HG03025 (cell line): ENCODE data around the gene CACNA2D3.

ENCODE experiments used
- ATAC-seq: cut with Tn5 transposase; IDR thresholded peaks from one replicate; pipeline ENCODE4 v1.9.1; 2021; ENCODE audit warnings: mild to moderate bottlenecking, moderate library complexity; ENCODE audit not compliant: unreplicated experiment, low FRiP score

The CACNA2D3 gene

DNA sequence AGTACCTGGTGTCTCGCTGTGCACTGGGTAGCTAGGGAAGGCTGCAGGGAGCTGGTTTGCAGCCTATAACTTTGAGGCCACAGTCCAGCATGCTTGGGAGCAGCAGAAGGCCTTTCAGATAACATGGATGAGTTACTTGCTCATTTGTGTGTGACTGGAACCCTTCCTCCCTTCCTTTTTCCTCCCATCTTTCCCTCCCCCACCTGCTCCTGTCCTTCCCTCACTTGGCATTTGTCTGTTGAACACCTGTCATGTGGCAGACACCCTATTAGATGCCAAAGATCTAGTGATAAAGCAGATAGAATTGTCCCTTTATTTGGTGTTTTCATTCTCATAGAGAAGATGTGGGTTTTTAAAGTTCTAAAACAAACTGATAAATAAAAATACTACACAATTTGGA, 733.9 kb downstream of the CACNA2D3 start:
- ATAC-seq, result no peak

- no peak for ATAC-seq
Observed at GRCh38 chr3:54857343-54857742, 735.0 kb downstream of the CACNA2D3 start.

GRCh38 chr3:54858093-54858785, 735.9 kb downstream of the CACNA2D3 start:
- no peak for ATAC-seq

DNA sequence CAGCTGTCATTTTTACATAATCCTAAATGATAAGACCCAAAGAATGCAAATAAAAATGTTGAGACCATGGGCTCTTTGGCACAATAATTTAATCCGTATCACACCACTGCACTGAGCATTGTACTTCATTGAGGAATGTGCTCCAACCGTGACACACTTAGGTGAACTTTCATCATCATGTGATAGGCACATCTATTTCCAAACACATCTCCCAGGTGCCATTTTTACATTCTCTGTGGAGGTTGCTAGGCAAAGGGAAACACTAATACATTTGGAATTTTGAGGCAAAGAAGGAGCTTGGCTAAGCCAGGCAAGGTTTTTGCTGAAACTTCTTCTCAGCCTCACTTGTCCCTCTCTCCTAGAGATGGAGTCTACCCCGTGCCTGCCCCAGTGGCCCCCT, 736.8 kb downstream of the CACNA2D3 start:
- ATAC-seq, result no peak

GRCh38 chr3:54861248-54862067, 739.1 kb downstream of the CACNA2D3 start:
- ATAC-seq, result no peak

- ATAC-seq, result no peak
Observed at GRCh38 chr3:54862526-54862925, 740.2 kb downstream of the CACNA2D3 start.

- ATAC-seq, result no peak
Observed at GRCh38 chr3:54863366-54863765, 741.0 kb downstream of the CACNA2D3 start.

GRCh38 chr3:54863786-54864185, 741.4 kb downstream of the CACNA2D3 start:
- ATAC-seq, result no peak

GRCh38 chr3:54865316-54865715, 743.0 kb downstream of the CACNA2D3 start:
- ATAC-seq, result no peak

DNA sequence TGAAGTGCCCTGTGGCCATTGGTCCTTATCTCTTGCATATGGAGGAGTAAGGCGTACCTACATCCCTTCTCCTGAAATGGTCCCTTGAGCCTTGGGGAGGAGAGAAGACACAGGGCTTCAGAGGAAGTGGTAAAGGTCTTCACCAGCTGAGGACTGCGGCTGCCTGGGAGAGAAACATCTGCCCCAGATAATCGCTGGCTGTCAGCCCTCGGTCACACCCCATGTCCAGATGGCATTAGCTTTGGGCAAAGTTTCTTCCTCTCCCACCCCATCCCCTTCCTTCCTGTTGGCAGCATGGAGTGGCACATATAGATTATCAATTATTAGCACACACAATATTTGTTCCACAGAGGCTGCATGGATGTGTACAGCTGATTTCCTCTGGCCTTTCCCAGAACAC, 743.9 kb downstream of the CACNA2D3 start:
- ATAC-seq, result no peak

DNA sequence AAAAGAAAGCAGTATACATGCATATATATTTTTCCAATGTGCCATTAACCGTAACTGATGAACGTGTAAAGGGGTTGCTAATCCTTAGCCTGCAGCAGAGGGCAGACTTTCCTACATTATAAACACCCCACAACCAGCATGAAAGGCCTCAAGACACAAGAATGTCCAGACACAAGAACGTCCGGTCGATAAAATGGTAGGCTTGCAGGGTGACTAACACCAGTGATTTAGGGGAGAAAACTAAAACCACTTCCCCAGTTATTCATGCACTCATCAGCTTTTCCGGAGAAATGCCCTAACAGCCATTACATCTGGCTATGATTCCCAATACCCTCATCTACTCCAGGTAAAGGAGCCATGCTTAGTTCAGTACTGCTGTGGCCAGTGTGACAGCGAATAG, 748.1 kb downstream of the CACNA2D3 start:
- ATAC-seq, result no peak

DNA sequence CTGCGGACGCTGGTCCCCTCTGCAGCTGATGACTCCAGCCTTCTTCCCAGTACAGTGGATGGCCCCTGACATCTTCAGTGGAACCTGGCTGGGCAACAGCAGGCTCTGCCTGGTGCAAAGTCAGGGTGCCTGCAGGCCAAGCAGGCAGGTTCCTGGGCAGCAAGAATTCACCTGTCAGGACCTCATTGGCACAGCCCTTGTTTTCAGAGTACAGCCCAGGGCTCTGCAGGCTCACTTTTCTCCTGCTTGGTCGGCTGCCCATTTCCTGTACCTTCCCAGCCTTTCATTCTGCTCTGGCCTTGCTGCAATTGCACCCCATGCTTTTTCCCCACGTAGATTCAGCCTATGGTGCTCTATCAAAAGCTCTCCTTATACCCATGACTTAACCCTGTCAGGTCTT, 749.5 kb downstream of the CACNA2D3 start:
- ATAC-seq, result no peak

GRCh38 chr3:54873059-54874010, 751.0 kb downstream of the CACNA2D3 start:
- no peak for ATAC-seq

DNA sequence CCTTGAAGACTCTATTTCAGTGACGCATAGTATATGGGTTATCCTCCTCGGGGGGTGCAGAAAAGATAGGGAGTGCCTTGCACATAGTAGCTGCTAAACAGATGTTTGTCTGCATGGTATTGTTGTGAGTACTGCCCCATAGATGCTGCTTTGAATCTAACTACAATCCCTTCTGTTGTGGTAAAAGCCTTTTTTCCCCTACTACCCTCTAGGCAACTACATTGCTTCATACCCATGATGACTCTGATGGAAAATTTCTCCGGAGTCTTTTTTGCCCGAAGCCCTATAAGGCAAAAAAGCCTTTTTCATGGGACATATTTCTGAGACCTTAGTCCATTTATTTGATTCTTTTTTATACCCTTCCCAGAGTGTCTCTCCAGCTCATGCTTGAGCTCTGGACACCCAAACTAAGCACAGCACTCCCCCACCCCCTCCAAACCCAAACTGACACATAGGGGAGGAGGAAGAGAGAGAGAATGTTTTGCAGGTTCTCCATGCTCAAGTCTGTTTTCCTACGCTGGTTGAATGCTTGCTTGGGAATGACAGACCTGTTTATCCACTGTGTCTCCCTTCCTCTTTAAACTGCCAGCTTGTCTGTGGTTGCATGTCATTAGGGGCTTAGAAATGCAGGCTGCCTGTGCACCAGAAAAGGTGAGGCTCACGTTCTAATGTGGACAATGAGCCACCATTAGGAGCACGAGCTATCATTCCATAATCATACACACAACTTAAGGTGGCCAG, 752.6 kb downstream of the CACNA2D3 start:
- no peak for ATAC-seq

DNA sequence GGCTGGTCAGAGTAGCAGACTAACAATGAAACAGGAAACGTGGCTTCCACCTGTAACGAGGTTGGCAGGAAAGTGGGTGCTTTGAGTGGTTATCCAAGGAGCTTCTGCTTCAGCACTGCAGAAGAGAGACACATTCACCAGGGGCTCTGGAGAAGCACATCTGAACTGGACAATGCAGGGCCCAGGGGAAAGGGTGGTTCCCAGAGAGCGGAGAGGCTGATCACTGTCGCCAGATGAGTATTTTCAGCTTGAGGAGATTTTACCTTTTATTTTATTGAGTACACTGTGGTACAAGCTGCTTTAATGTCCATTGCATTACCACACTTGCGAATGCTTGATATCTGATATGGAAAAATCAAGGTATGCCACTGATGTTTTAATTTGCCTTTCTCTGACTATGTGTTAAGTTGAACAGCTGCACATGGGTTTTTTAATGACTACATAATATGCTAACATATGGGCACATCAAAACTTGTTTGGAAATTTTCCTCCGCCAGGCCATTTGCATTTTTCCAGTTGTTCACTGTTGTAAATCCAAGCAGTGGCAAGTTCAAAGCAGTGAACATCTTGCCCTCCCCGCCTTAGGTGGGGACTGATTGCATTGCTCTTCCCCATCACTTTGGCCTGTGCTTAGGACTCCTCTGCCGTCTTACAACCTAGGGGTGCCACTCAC, 753.4 kb downstream of the CACNA2D3 start:
- no peak for ATAC-seq

DNA sequence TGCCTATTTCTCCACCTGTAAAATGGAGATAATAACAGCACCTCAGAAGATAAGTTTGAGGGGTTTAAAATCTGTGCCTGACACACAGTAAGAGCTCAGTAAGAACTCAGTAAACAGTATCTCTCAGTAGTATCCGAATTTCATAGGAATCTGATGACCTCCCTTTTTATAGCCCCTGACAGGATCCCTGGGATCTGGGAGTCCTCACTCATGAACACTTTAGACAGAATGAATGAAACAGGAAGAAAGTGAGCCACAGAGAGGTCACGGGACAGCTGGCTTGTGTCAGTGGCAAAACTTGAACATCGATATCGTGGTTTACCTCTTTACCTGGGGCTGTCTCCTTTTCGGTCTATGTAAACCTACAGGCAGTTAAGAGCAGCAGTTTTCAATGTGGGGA, 754.3 kb downstream of the CACNA2D3 start:
- ATAC-seq, result no peak

DNA sequence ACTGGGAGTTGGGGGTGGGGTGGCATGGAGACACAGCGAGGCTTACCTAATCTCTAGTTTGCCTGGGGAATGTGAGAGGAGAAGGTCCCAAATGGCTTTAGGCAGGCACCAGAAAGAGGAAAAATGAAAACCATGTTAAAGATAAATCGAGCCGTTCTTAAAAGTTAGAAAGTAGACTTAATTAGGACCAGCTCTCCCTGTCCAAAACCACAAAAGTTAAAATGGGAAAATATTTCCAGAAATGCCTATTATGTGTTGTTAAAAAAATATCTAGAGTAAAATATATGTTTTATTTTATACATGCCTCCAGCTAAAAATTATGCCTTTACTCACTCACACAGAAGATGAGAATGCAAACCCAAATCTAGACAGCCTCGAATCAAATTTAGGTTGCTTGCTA, 755.4 kb downstream of the CACNA2D3 start:
- no peak for ATAC-seq

DNA sequence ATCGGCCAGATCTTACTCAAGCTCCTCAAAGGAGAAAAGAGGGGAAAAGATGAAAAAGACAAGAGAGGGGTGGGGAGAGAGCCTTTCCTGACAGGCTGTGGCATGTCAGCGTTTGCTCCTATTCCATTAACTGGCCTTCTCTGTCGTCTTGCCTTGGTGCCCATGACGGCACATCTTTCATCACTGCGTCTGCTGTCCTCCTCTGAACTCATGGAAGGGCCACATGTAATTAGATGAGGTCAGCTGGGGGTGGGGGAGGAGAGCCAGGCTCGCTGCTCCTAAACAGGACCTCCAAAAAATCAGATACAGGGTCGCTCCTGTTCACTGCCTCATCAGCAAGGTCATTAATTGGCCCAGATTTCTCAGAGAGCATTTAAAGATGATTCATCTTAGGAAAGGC, 755.8 kb downstream of the CACNA2D3 start:
- ATAC-seq, result no peak

DNA sequence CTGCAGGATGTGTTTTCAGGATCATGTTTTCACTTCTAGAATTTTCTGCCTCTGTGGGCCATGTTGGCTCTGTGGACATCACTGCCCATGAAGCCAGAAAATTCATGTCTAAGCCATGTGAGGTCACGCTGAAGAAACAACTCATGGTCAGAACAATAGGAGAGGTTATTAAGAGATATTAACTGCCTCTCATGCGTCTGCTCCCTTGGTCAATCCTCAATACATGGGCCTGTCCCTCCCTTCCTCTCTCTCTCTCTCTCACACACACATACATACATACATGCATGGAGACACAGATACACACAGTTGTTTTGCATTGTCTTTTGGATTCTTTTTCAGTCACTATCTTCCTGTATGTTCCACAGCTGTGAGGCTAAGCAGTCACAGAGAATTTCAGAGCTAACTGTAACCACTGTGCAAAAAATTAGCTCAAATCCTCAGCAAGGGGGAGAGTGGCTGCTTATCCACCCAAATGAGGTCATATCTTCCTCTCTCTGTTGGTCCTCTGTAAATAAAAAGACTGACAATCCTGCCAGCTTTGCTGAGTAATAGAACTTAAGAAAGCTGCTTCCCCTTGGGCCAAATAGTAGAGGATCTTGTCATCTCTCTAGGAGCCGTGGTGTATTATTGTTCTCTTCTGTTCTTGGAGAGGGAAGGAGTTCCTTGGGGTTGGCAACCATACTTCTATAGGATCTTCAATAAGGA, 759.9 kb downstream of the CACNA2D3 start:
- no peak for ATAC-seq
